ENCODE measurements around the gene TAS2R43.
"Not testable (repeated sequence)": the region's sequence is repeated elsewhere in the genome, so short reads cannot be mapped to it uniquely, and the experiment has no call there.

TAS2R43 gene, protein sequence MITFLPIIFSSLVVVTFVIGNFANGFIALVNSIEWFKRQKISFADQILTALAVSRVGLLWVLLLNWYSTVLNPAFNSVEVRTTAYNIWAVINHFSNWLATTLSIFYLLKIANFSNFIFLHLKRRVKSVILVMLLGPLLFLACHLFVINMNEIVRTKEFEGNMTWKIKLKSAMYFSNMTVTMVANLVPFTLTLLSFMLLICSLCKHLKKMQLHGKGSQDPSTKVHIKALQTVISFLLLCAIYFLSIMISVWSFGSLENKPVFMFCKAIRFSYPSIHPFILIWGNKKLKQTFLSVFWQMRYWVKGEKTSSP

DNA sequence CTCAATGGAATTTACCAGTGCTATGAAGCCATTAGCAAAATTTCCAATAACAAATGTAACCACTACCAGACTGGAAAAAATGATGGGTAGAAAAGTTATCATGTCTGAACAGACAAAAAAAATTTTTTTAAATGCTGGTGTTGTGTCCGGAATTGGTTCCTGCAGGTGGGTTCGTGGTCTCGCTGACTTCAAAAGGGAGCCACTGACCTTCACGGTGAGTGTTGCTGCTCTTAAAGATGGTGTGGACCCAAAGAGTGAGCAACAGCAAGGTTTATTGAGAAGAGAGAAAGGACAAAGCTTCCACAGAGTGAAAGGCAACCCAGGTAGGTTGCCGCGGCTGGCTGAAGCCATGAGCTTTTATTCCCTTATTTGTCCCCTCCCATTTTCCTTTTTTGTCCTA, at the start of gene TAS2R43:
TSS of gene TAS2R43 (minus strand) at position 186 of the 400 bp plus-strand sequence. CDS start at position 102, 84 bp downstream.
- DNase-seq: no peak

DNA sequence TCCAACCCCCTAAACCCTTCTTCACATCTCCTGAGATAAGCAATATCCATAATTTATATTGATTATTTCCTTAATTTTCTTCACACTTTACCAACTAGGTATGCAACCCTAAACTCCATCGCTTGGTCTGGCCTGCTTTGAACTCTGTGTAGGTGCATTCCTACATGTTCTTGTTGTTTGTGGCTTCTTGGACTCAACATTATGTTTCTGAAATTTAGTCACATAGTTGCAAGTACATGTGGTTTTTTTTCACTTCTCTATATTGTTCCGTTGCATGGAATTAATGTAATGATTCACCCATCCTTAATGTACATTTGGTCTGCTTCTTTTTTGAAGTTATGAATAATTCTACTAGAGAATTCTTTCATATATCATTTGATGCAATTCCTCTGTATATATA, 44.0 kb upstream of the TAS2R43 start:
- DNase-seq: no peak

DNA sequence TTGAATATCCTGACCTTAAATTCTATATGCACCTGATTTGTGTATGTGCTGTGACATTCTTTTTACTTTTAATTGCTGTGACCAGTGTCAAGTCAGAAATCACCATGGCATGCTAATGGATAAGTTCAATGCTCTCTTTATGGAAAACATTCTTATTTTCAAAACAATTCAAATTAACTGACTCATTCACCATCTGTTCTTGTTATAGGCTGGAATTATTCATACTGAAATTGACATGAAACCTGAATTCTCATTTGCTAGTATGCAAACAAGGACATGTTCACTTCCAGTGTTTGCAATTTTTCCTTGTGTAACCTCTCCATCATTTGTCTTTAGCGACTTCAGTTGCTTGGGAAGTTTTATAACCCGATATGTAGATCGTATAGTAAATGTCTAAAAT, 42.2 kb upstream of the TAS2R43 start, which contains the start of gene TAS2R30:
TSS of gene TAS2R30 (minus strand) at position 340 of the 400 bp plus-strand sequence. CDS start 400 bp downstream, outside the sequence.
- no peak for DNase-seq

DNA sequence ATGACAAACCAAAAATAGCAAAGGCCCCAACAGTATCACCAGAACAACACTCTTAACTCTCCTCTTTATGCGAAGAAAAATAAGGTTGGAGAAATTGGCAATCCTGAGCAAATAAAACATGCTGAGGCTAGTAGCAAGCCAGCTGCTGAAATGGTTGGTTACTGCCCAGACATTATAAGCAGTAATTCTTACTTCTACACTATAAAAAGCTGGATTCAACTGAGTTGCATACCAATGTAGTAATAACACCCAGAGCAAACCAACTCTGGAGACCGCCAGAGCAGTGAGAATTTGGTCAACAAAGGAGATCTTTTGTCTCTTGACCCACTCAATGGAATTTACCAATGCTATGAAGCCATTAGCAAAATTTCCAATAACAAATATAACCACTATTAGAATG, 41.7 kb upstream of the TAS2R43 start:
- DNase-seq: no peak

DNA sequence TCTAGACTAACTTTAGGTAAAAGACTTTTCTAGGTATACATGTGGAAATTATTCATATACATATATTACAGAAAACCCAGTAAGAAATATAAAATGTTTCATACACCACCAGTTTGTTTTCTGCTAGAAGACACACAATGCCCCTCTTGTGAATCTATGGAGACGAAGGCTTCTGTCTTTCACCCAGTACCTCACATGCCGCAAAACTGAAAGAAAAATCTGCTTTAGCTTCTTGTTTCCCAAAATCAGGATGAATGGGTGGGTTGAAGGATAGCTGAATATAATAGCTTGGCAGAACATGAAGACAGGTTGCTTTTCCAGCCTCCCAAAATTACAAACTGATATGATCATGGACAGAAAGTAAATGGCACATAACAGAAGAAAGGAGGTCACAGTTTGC, 41.0 kb upstream of the TAS2R43 start:
- no peak for DNase-seq

DNA sequence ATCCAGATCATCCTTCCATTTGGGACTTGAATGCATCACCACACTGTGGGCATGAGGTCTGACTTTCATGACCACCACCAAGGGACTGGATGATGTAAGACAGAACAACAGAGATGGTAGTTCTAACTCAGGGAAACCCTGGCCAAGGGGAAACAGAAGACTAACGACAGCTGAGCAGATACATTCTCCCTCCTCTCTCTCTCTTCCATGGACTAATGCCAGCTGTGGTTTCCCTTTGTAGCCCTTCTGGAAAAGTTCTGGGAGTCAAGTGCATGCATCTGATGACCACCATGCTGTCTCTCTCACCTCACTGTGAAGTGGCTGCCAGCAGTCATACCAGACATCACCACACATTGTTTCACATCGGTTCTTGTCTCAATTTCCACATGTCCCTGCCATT, 38.9 kb upstream of the TAS2R43 start:
- no peak for DNase-seq

DNA sequence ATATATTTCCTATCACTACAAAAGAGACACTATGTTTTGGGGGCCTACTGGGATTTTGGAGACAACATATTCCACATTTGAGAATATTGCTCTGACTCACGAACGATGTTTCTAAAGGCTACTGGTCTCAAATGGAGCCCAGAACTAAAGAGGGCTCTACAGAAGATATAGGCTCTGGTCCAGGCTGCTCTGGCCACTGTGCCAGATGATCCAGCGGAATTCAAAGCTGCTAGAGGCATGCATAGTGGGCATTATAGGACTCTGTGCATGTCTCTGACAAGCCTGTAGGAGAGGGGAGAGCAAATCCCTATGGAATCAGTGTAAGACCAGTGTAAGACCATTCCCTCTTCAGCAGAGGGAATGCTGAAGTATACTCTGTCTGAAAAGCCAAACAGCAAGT, 38.3 kb upstream of the TAS2R43 start:
- no peak for DNase-seq

DNA sequence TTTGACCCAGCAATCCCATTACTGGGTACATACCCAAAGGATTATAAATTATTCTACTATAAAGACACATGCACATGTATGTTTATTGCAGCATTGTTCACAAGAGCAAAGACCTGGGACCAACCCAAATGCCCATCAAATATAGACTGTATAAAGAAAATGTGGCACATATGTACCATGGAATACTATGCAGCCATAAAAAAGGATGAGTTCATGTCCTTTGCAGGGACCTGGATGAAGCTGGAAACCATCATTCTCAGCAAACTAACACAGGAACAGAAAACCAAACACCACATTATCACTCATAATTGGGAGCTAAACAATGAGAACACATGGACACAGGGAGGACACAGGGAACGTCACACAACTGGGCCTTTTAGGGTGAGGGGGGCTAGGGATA, 22.0 kb upstream of the TAS2R43 start:
- DNase-seq: not testable (repeated sequence)

DNA sequence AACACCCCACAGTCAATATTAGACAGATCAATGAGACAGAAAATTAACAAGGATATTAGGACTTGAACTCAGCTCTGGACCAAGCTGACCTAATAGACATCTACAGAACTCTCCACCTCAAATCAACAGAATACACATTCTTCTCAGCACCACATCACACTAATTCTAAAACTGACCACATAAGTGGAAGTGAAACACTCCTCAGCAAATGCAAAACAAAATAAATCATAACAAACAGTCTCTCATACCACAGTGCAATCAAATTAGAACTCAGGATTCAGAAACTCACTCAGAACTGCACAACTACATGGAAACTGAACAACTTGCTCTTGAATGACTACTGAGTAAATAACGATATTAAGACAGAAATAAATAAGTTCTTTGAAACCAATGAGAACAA, 19.1 kb upstream of the TAS2R43 start:
- not testable (repeated sequence) for DNase-seq

DNA sequence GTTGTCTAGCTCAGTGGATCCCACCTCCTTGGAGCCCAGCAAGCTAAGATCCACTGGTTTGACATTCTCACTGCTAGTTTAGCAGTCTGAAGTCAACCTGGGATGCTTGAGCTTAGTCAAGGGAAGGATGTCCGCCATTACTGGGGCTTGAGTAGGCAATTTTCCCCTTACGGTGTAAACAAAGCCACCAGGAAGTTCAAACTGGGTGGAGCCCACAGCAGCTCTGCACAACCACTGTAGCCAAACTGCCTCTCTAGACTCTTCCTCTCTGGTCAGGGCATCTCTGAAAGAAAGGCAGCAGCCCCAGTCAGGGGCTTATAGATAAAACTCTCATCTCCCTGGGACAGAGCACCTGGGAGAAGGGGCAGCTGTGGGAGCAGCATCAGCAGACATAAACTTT, 16.7 kb upstream of the TAS2R43 start:
- no peak for DNase-seq

DNA sequence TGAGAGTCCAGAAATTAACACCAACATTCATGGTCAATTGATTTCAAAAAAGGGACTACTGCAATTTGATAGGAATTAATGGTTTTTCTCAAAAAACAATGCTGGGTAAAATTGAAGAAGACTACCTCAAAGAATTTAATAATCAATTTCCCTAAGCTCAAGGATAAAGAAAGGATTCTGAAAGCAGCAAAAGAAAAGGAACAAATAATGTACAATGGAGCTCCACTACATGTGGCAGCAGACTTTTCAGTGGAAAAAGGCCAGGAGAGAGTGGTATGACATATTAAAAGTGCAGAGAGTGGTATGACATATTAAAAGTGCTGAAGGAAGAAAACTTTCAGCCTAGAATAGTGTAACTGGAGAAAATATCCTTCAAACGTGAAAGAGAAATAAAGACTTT, 15.6 kb upstream of the TAS2R43 start:
- no peak for DNase-seq

DNA sequence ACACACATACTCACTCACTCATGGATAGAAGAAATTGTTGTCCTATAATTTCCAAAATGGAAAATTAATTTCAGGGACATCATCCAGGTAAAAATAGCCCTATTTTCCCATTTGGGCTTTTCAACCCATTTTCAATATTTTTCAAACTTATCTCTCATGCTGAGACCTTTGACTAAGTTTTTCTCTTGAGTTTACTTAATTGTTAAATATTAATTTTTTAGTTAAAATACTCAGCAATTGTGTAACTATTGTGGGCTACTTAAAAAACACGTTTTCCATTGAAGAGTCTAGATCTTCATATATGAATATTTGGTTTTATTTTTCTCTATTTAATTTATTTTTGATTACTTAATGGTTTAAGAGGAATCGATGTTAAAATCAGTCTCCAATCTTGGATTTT, 14.2 kb upstream of the TAS2R43 start:
- no peak for DNase-seq

DNA sequence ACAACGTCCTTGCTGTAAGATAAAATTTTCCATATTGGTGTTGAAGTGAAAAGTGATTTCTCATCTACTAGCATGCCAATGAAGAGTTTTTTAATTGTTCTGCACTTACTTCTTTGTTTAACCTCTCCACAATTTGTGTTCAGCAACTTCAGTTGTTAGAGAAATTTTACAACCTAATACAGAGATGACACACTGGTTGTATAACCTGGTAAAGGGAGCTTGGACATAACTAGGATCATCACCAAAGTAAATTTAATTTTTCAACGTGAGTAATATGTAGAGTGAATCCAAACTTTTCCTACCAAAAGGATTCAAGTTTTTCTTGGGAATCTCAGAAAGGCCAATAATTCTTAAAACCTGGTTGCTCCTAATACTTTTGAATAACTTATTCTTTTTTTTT, 13.4 kb upstream of the TAS2R43 start:
- no peak for DNase-seq

DNA sequence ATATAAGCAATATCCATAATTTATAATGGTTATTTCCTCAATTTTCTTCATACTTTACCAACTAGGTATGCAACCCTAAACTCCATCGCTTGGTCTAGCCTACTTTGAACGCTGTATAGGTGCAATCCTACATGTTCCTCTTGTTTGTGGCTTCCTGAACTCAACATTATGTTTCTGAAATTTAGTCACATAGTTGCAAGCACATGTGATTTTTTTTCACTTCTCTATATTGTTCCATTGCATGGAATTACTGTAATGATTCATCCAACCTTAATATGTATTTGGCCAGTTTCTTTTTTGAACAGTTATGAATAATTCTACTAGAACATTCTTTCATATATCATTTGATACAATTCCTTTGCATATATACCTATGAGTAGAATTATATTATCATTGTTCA, 2.8 kb upstream of the TAS2R43 start:
- not testable (repeated sequence) for DNase-seq

DNA sequence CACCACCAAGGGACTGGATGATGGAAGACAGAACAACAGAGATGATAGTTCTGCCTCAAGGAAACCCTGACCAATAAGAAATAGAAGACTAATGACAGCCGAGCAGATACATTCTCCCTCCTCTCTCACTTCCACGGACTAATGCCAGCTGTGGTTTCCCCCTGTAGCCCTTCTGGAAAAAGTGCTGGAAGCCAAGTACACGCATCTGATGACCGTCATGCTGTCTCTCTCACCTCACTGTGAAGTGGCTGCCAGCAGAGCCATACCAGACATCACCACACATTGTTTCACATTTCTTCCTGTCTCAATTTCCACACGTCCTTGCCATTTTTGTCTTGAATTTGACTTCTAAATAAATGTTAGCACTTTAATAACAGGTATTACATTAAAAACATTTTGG, 2.9 kb downstream of the TAS2R43 start:
- no peak for DNase-seq

DNA sequence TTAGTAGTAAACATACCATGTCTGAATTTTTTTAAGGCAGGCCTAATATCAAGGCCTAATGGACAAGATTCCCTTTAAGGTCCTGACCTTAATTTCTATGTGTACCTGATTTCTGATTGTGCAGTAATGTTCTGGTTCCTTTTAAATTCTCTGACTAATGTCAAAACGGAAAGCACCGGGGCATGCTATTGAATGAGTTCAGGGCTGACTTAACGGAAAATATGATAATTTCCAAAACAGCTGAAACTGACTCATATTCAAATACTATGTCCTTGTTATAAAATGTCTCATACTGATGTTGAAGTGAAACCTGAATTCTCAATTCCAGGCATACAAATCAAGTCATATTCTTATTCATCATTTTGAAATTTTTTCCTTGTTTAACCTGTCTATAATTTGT, 6.7 kb downstream of the TAS2R43 start:
- no peak for DNase-seq

DNA sequence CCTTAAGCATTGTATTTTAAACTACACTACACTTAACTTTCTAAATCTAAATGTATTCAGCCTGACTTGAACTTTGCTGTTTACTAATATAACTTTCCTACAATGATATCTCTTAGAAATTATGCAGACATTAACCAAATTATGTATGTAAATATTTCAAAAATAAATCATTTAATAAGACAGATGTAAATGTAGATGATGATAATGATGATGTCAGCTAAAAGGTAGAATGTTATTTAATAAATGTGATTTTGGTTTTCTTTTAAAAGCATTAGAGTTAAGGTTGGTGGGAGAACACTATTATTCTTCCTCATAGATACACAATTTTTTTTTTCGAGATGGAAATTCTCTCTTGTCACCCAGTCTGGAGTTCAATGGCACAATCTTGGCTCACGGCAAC, 10.1 kb downstream of the TAS2R43 start:
- DNase-seq: no peak

DNA sequence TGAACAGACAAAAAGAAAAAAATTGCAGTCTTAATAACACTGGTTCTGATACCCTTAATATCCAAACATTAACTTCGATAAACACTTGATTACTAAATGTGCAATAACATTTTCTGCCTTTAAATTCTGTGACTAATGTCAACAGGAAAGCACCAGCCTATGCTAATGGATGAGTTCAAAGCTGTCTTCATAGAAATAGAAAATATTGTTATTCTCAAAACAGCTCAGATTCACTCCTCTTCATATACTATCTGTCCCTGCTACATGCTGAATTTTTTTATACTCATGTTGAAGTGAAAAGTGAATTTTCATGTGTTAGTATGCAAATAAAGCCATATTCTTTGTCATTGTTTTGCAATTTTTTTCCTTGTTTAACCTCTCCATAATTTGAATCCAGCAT, 13.9 kb downstream of the TAS2R43 start:
- no peak for DNase-seq

DNA sequence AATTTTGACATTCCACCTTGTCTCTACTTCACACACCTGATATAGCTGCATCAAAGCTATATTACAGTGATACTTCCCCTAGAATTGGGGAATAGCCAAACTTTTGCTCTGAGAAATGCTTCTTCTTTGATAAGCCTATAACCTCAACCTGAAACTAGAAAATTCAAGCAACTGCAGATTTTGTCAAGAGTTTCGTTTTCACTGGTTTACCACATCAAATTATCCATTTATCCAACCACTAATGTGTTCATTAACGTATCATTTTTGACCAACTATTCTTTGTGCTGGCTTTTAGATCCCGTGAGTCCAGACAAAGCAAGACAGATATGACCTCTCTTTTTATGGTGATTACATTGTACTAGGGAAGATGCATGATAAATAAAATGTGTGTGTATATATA, 16.5 kb downstream of the TAS2R43 start:
- DNase-seq: no peak

DNA sequence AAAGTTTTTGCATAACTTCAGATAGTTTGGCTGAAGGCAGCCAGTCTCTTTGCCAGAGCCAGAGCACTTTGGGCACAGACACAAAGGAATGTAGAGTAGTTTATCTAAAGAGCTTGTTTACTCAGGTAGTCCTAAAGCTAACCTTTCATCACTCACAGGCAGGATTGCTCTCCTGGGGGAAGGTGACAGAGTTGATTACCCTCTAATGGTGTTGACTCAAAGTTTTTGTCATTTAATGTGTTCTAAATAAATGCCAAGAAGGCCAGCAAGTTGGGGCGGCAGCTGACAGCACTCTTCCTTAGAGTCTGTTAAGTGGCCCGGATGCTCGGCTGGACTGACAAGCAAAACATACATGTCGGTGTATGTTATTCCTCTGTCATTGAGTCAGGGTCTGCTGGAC, 20.7 kb downstream of the TAS2R43 start:
- DNase-seq: no peak

DNA sequence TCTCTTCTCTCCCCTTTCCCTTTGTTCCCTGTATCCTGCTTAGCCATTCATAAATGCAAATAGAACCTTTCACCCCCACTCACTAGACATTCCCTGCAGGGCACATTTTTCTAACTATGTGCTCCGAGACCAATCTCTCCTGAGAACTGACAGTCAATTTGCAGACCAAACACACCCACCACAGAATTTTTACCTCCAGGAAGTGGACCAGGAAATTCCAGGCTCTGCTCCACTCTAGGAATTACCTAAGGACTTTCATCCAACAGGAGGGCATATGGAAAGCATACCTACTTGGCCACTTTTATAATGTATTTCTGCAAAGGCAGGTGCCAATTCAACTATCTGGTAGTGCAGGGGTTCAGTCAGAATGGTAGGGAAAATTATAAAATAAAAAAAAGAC, 21.1 kb downstream of the TAS2R43 start:
- DNase-seq: no peak

DNA sequence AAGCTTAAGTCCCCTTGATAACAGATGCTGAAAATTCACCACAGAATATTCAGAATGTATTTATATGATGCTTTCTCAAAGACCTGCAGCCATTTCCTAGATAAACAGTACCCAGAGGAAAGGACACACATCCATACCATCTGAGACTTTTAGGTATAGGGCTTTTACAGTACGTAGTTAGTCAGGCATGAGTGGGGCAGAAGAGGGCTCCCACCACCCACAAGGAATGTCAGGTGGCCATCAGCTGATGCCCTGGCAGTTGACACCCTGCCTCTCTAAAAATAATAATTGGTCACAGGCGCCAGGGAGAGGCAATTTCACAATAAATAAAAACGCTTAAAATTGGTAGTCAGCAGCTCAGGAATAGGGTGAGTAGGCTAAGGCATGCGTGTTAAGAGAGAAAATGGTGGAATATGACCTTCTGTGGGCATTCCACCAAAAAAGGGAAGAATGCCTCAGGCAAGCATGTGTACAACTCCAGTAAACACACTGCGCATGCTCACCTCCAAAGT, 22.2 kb downstream of the TAS2R43 start:
- DNase-seq: no peak

DNA sequence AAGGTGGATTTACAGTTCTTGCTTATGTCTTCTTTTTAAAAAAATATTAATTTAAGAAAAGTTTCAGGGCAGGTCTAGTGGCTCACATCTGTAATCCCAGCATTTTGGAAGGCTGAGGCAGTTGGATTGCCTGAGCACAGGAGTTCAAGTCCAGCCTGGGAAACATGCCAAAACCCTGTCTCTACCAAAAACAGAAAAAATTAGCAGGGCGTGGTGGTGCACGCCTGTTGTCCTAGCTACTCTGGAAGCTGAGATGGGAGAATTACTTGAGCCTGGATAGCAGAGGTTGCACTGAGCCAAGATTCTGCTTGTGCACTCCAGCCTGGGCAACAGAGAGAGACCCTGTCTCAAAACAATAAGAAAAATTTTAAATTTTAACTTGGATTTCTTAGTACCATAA, 24.6 kb downstream of the TAS2R43 start:
- no peak for DNase-seq

DNA sequence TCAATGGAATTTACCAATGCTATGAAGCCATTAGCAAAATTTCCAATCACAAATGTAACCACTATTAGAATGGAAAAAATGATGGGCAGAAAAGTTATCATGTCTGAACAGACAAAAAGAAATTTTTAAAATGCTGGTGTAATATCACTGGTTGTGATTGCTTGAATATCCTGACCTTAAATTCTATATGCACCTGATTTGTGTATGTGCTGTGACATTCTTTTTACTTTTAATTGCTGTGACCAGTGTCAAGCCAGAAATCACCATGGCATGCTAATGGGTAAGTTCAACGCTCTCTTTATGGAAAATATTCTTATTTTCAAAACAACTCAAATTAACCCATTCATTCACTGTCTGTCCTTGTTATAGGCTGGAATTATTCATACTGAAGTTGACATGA, 29.9 kb downstream of the TAS2R43 start, which contains the start of gene TAS2R46:
TSS of gene TAS2R46 (minus strand) at position 101 of the 400 bp plus-strand sequence. CDS start at position 101, 0 bp downstream.
- DNase-seq: not testable (repeated sequence)

DNA sequence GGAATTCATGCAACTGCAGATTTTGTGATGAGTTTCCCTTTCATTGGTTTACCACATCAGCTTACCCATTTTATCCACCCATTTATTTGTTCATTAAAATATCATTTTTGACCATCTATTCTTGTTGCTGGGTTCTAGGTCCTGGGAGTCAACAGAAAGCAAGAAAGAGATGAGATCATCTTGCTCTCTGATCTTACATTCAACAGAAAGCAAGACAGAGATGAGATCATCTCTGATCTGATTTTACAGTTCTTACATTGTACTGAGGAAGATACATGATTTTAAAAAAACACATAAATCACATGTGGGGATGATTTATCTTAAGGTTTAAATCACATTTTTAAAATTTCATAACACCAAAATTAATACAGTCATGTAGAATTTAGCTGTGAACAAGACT, 32.3 kb downstream of the TAS2R43 start:
- DNase-seq: no peak

Data from stimulated activated naive CD4-positive, alpha-beta T cell (primary cell).